NCI-H1694 (cell line): ENCODE results near the gene SREBF2.
A peak's percentile ranks its signal among the peaks of the same experiment; 100 is the strongest.

Experiments
- DNase-seq: peaks from one replicate; lab custom pipeline; 2025; lab: John Stamatoyannopoulos, UW

SREBF2 gene

GRCh38 chr22:41832553-41833368 lies at the start of gene SREBF2:
SREBF2 (plus strand) TSS chr22:41833105; CDS start chr22:41833271, 166 bp downstream.
- peak; percentile 98 for DNase-seq

- DNase-seq = no peak
These were observed 45.6 kb upstream of the SREBF2 start for GRCh38 chr22:41787331-41787730.

- DNase-seq = no peak
These were observed 39.0 kb upstream of the SREBF2 start for GRCh38 chr22:41793871-41794270.

- DNase-seq = no peak
These were observed 34.2 kb upstream of the SREBF2 start for GRCh38 chr22:41798736-41799135.

- no peak for DNase-seq
These were observed 33.2 kb upstream of the SREBF2 start for GRCh38 chr22:41799486-41800347.

GRCh38 chr22:41800348-41801146 lies 32.4 kb upstream of the SREBF2 start, which contains the start of gene CCDC134:
CCDC134 (plus strand) TSS chr22:41800679; CDS start chr22:41808891, 8,212 bp downstream.
- DNase-seq = peak; percentile 84

GRCh38 chr22:41801147-41801819 lies 31.6 kb upstream of the SREBF2 start:
- DNase-seq = no peak

GRCh38 chr22:41801886-41802285 lies 31.0 kb upstream of the SREBF2 start:
- no peak for DNase-seq

GRCh38 chr22:41805639-41806038 lies 27.3 kb upstream of the SREBF2 start:
- DNase-seq = no peak

- no peak for DNase-seq
These were observed 24.5 kb upstream of the SREBF2 start for GRCh38 chr22:41808400-41808799.

GRCh38 chr22:41810022-41810421 lies 22.9 kb upstream of the SREBF2 start:
- no peak for DNase-seq

GRCh38 chr22:41812805-41813545 lies 19.9 kb upstream of the SREBF2 start:
- no peak for DNase-seq

- DNase-seq = no peak
These were observed 19.0 kb upstream of the SREBF2 start for GRCh38 chr22:41813726-41814410.

- DNase-seq = no peak
These were observed 17.2 kb upstream of the SREBF2 start for GRCh38 chr22:41815716-41816115.

- no peak for DNase-seq
These were observed 16.7 kb upstream of the SREBF2 start for GRCh38 chr22:41816241-41816640.

- no peak for DNase-seq
These were observed 16.0 kb upstream of the SREBF2 start for GRCh38 chr22:41816871-41817270.

GRCh38 chr22:41818011-41818410 lies 14.9 kb upstream of the SREBF2 start:
- no peak for DNase-seq

GRCh38 chr22:41818596-41818995 lies 14.3 kb upstream of the SREBF2 start:
- DNase-seq = no peak

- DNase-seq = no peak
These were observed 13.6 kb upstream of the SREBF2 start for GRCh38 chr22:41819257-41819656.

- DNase-seq = no peak
These were observed 12.5 kb upstream of the SREBF2 start for GRCh38 chr22:41820447-41820846.
